ENCODE data around the gene LRRC3. TPM values are rescaled to one million over a fixed set of nuclear protein-coding genes. Genes with fewer than 3 reads are reported as not detected.

The LRRC3 gene
- total RNA-seq, 3 donors from 2014 or later = 1.6 to 6.4 (median 2.0) TPM

DNA sequence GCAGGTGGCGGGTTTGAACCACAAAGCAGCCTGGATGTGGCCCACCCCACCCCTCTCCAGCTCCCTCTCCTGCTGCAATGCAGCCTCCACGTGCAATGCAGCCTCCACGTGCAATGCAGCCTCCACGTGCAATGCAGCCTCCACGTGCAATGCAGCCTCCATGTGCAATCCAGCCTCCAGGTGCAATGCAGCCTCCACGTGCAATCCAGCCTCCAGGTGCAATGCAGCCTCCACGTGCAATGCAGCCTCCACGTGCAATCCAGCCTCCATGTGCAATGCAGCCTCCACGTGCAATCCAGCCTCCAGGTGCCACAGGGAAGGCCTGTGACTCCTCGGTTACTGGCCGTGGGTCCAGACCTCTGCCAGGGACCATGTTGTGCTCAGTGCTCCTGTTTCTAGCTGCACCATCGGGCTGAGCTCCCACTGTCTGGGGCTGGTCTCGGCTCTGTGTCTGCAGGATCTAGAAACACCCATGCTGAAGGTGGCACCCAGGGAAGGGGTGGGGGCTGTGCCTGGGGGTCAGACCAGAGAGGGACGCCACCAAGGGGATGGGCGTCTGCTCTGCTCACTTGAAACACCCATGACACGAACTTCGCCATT, 11.9 kb upstream of the LRRC3 start:
- intact Hi-C loops (cut with DNase I; ENCODE audit: low total_unique reads) = no loop called here
- peaks cover 0 to 7% of the 10 kb centered on the region in 2 donors for H3K27me3 ChIP-seq
- H3K36me3 ChIP-seq = no peaks in the 10 kb centered on the region
- DNase-seq (ENCODE audit: low spot score in 2 of 2) = no peak
- no peaks in the 10 kb centered on the region for H3K4me1 ChIP-seq
- no peaks in the 10 kb centered on the region for H3K9me3 ChIP-seq
- no peak overlapping the region for H3K27ac ChIP-seq
- TF ChIP-seq, protein P1, sequence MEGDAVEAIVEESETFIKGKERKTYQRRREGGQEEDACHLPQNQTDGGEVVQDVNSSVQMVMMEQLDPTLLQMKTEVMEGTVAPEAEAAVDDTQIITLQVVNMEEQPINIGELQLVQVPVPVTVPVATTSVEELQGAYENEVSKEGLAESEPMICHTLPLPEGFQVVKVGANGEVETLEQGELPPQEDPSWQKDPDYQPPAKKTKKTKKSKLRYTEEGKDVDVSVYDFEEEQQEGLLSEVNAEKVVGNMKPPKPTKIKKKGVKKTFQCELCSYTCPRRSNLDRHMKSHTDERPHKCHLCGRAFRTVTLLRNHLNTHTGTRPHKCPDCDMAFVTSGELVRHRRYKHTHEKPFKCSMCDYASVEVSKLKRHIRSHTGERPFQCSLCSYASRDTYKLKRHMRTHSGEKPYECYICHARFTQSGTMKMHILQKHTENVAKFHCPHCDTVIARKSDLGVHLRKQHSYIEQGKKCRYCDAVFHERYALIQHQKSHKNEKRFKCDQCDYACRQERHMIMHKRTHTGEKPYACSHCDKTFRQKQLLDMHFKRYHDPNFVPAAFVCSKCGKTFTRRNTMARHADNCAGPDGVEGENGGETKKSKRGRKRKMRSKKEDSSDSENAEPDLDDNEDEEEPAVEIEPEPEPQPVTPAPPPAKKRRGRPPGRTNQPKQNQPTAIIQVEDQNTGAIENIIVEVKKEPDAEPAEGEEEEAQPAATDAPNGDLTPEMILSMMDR (IDR thresholded peaks at IDR 0.05) = no peak
- TF ChIP-seq POLR2A (IDR thresholded peaks at IDR 0.05) (no peak), POLR2AphosphoS5 (IDR thresholded peaks at IDR 0.05) (no peak)
- H3K4me3 ChIP-seq = no peak overlapping the region

DNA sequence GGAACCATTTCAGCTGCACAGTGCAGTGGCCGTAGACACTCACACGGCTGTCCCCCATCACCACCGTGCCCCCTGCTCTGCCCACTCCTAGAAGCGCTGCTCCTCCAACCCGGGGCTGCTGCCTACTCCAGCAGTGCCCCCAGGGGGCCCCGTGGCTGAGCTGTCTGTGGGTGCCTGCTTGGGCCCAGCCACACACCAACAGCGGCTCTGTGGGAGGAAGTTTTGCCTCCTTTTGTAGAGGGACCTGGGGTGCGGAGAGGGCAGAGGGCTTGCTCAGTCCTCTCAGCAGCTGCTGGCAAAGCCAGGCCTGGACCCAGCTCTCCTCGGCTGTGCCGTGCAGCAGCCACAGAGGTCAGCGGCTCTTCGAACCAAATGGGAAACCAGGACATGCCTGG, 11.4 kb upstream of the LRRC3 start:
- Histone ChIP-seq H3K4me3 (no peak overlapping the region), H3K36me3 (no peaks in the 10 kb centered on the region), H3K27me3 (peaks cover 0 to 12% of the 10 kb centered on the region in 2 donors), H3K27ac (no peak overlapping the region), H3K4me1 (no peaks in the 10 kb centered on the region), H3K9me3 (no peaks in the 10 kb centered on the region)
- intact Hi-C loops (cut with DNase I; ENCODE audit: low total_unique reads) = no loop called here
- DNase-seq (ENCODE audit: low spot score in 2 of 2) = no peak
- TF ChIP-seq, protein P1 (IDR thresholded peaks at IDR 0.05) = no peak
- TF ChIP-seq POLR2AphosphoS5 (IDR thresholded peaks at IDR 0.05) = no peak
- no peak for TF ChIP-seq POLR2A (IDR thresholded peaks at IDR 0.05)

DNA sequence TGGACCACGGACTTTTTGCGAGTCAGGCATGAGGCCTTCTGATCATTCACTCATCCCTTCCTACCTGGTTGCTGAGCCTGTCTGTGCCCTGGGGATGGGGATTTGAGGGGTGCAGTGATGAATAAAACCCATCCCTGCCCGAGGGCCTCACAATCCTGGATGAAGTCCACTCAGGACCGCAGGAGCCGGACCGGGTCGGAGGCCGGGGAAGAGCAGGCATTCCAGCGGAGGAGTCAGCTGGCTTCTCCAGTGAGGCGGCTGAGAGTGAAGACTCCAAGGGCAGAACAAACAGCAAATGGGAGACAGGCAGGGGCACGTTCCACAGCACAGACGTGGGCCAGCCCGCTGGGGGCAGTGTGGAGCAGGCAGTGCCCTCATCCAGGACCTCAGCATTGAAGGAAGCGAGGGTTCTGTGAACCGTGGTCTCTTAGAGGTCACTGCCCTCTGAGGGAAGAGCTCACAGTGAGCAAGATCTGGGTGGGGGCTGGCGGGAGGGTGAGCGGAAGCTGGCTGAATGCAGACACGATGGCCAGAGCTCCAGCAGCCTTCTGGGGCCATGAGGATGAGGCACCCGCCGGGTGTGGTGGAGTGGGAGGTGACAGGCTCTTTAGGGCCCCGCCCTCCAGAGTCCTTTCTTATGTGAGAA, 10.9 kb upstream of the LRRC3 start:
- Histone ChIP-seq H3K4me1 (no peaks in the 10 kb centered on the region), H3K36me3 (no peaks in the 10 kb centered on the region), H3K9me3 (no peaks in the 10 kb centered on the region), H3K27ac (no peak overlapping the region), H3K4me3 (no peak overlapping the region), H3K27me3 (peaks cover 0 to 17% of the 10 kb centered on the region in 2 donors)
- no peak for DNase-seq (ENCODE audit: low spot score in 2 of 2)
- intact Hi-C loops (cut with DNase I; ENCODE audit: low total_unique reads) = no loop called here
- TF ChIP-seq, protein P1 (IDR thresholded peaks at IDR 0.05) = no peak

DNA sequence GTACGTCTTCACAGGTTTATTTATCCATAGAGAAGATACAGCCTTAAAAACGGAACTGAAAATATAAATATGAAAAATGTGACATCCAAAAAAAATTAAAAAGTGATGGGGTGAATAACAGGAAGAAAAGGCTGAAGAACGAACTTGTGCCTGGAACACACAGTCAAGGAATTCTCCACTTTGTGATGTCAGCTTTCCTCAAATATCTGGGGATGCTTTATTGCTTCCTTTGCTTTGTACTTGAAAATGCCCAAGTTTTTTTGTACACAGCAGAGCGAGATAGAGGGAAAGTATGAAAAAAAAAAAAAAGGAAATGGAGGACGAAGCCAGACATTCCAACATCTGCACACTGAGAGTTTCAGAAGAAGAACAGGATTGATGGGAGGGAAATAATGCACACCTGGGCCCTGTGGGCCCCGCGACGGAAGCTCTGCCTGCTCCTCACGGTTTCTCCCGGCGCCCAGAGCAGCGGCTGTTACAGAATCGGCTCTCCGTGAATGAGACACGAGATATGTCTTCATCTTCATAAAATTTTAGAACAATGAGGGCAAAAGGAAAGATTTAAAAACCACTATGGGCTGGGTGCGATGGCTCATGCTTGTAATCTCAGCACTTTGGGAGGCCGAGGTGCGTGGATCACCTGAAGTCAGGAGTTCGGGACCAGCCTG, 10.0 kb upstream of the LRRC3 start:
- no peak for TF ChIP-seq POLR2AphosphoS5 (IDR thresholded peaks at IDR 0.05)
- DNase-seq (ENCODE audit: low spot score in 2 of 2) = no peak
- H3K27me3 ChIP-seq = peaks cover 0 to 26% of the 10 kb centered on the region in 2 donors
- H3K27ac ChIP-seq = no peak overlapping the region
- intact Hi-C loops (cut with DNase I; ENCODE audit: low total_unique reads) = no loop called here
- no peaks in the 10 kb centered on the region for H3K4me1 ChIP-seq
- H3K36me3 ChIP-seq = no peaks in the 10 kb centered on the region
- H3K9me3 ChIP-seq = no peaks in the 10 kb centered on the region
- H3K4me3 ChIP-seq = no peak overlapping the region

DNA sequence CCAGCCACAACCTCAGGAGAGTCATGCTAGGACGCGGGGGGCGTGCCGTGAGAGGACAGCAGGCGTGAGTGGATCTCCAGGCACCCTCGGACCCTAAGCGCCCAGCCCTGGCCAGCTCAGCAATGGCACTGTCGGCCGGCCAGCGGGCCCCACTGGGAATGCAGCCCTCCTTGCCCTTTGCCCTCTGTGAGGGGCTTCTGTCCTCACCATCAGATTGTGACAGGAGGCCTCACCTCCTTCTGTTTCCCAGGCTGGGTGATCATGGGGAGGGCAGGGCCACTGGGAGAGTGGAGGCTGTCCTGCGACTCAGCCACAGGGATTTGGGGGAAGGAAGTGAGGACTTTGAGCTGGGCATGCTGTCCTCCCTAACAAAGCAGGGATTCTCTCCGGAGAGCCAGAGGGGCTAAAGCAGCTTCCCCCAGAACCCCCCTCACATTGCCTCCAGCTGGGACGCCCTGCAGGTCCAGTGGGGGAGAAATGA, 6.6 kb upstream of the LRRC3 start:
- H3K9me3 ChIP-seq = no peaks in the 10 kb centered on the region
- H3K27me3 ChIP-seq = peaks cover 0 to 30% of the 10 kb centered on the region in 2 donors
- H3K27ac ChIP-seq = no peak overlapping the region
- H3K36me3 ChIP-seq = no peaks in the 10 kb centered on the region
- peak in 1 of 2 donors; percentile 19 for DNase-seq (ENCODE audit: low spot score in 2 of 2)
- TF ChIP-seq POLR2AphosphoS5 (IDR thresholded peaks at IDR 0.05) (no peak), POLR2A (IDR thresholded peaks at IDR 0.05) (no peak)
- TF ChIP-seq, protein P1 (IDR thresholded peaks at IDR 0.05) = no peak
- no peak overlapping the region for H3K4me3 ChIP-seq
- intact Hi-C loops (cut with DNase I; ENCODE audit: low total_unique reads) = no loop called here
- no peaks in the 10 kb centered on the region for H3K4me1 ChIP-seq

Data from breast epithelium (tissue), 4 donors.